ENCODE measurements around the gene ZNF423.

GRCh38 chr16:49495596-49496355, 360.1 kb downstream of the ZNF423 start:
- TF ChIP-seq CTCF (conservative IDR thresholded peaks at IDR 0.05; ENCODE audit: low read depth, low read length) = no peak
- no peak for TF ChIP-seq EZH2 (IDR thresholded peaks at IDR 0.05; ENCODE audit: borderline replicate concordance, low read depth, low read length, poor library complexity, severe bottlenecking)
